Tibial nerve (tissue), 3 donors: ENCODE results near the gene C19orf25.

Experiments used
- POLR2A ChIP-seq, 2 donors: fragments of 450-650 bp; IDR thresholded peaks; one replicate each; pipeline ENCODE4 v1.6.1; 2017; ENCODE audit warnings: antibody characterized with exemption in 2 of 2, mild to moderate bottlenecking in 2 of 2, moderate library complexity in 2 of 2
- TF ChIP-seq, protein P1 (sequence below), 5 experiments: fragments of 200-600 bp in 3 of 5; fragments of 450-650 bp in 2 of 5; sonication (generic) in 3 of 5; IDR thresholded peaks; one replicate each; pipeline ENCODE4 v1.5.1; 2016 to 2019; ENCODE audit warnings: antibody characterized with exemption in 5 of 5, mild to moderate bottlenecking in 3 of 5, moderate library complexity in 2 of 5

GRCh38 chr19:1495799-1496713 lies 17.0 kb upstream of the C19orf25 start:
- TF ChIP-seq, protein P1, sequence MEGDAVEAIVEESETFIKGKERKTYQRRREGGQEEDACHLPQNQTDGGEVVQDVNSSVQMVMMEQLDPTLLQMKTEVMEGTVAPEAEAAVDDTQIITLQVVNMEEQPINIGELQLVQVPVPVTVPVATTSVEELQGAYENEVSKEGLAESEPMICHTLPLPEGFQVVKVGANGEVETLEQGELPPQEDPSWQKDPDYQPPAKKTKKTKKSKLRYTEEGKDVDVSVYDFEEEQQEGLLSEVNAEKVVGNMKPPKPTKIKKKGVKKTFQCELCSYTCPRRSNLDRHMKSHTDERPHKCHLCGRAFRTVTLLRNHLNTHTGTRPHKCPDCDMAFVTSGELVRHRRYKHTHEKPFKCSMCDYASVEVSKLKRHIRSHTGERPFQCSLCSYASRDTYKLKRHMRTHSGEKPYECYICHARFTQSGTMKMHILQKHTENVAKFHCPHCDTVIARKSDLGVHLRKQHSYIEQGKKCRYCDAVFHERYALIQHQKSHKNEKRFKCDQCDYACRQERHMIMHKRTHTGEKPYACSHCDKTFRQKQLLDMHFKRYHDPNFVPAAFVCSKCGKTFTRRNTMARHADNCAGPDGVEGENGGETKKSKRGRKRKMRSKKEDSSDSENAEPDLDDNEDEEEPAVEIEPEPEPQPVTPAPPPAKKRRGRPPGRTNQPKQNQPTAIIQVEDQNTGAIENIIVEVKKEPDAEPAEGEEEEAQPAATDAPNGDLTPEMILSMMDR (IDR thresholded peaks at IDR 0.05), result no peak
- TF ChIP-seq POLR2A (IDR thresholded peaks at IDR 0.05), result no peak
